Measurements from ENCODE around the gene GPR137C.

GRCh38 chr14:52686176-52686575 lies 133.5 kb downstream of the GPR137C start:
- TF ChIP-seq EZH2 (IDR thresholded peaks at IDR 0.05; ENCODE audit: borderline replicate concordance, control insufficient read depth, low read depth, low read length) (no peak), CREM (IDR thresholded peaks at IDR 0.05; ENCODE audit: low read depth) (no peak), CTCF (IDR thresholded peaks at IDR 0.05 in 2 of 3, conservative IDR thresholded peaks at IDR 0.05 in 1 of 3; ENCODE audit: control insufficient read depth in 2 of 3, extremely low read depth in 1 of 3, insufficient read depth in 1 of 3, low read depth in 3 of 3, low read length in 3 of 3) (no peak), ETV6 (conservative IDR thresholded peaks at IDR 0.05 in 1 of 2, IDR thresholded peaks at IDR 0.05 in 1 of 2; ENCODE audit: borderline replicate concordance in 1 of 2, low read depth in 1 of 2) (no peak), USF1 (IDR thresholded peaks at IDR 0.05; ENCODE audit: borderline replicate concordance, extremely low read length, insufficient read depth, low read depth, low read length) (no peak), ZNF592 (IDR thresholded peaks at IDR 0.05) (no peak), RFX5 (IDR thresholded peaks at IDR 0.05; ENCODE audit: low read depth, low read length) (no peak), CBFB (IDR thresholded peaks at IDR 0.05; ENCODE audit: low read depth) (no peak)

Measured in GM12878 (cell line).